ENCODE data around the gene TMEM218. TPM values are rescaled to one million over a fixed set of nuclear protein-coding genes. Genes with fewer than 3 reads are reported as not detected.

Gene TMEM218
- total and polyA plus RNA-seq, 2 donors (not counting 3 experiments of a cell fraction or from before 2014, with no cell fraction given), result 23.8 to 45.1 TPM

- no peaks in the 10 kb centered on the region for H3K9me3 ChIP-seq (replicated peaks; ENCODE audit: control insufficient read depth, insufficient read depth, low read length)
- H3K27me3 ChIP-seq (ENCODE audit: control insufficient read depth in 2 of 2, insufficient read depth in 2 of 2, low read length in 2 of 2), result no peaks in the 10 kb centered on the region
- H3K79me2 ChIP-seq (ENCODE audit: control insufficient read depth, insufficient read depth, low read length), result no peaks in the 10 kb centered on the region
- CTCF ChIA-PET, result interaction anchor here (1.0 to 1.4 kb wide), 2 partner anchors 11 to 62 kb away, joined by 3 to 5 read pairs; no protein-coding TSS in a partner anchor
- no TSS peak for BruUV-seq (replicated peaks)
- no peaks in the 10 kb centered on the region for H3K36me3 ChIP-seq (ENCODE audit: control insufficient read depth in 2 of 2, extremely low read depth in 1 of 2, insufficient read depth in 2 of 2, low read length in 2 of 2)
- H3K9me1 ChIP-seq (replicated peaks; ENCODE audit: control insufficient read depth, extremely low read depth, insufficient read depth, low read length), result no peaks in the 10 kb centered on the region
- no peak overlapping the region for H3K4me3 ChIP-seq (replicated peaks in 1 of 3; ENCODE audit: insufficient read depth in 1 of 3, low read depth in 1 of 3, low read length in 3 of 3)
- FAIRE-seq (no peak), DNase-seq (ENCODE audit: low read depth, low spot score) (no peak)
- intact Hi-C loops (cut with micrococcal nuclease) (no loop called here), dilution Hi-C loops (cut with MboI; ENCODE audit: extremely low pct_ligation_motif_present, low sequenced_read_pairs) (no loop called here)
- peaks cover 12% of the 10 kb centered on the region for H3K4me1 ChIP-seq (ENCODE audit: control insufficient read depth, extremely low read depth, insufficient read depth, low read length)
- no peak overlapping the region for H3K27ac ChIP-seq (ENCODE audit: insufficient read depth, low read depth, low read length)
- TF ChIP-seq GATA2 (IDR thresholded peaks at IDR 0.05; ENCODE audit: insufficient read depth, insufficient read length, low read depth, low read length) (no peak), POLR2A (IDR thresholded peaks at IDR 0.05; ENCODE audit: low read depth, low read length) (no peak), FOS (IDR thresholded peaks at IDR 0.05; ENCODE audit: borderline replicate concordance, insufficient read depth, low read length) (no peak), MAX (IDR thresholded peaks at IDR 0.05; ENCODE audit: insufficient read depth, insufficient read length) (no peak), MYC (IDR thresholded peaks at IDR 0.05; ENCODE audit: low read depth, low read length) (no peak), POLR2AphosphoS5 (IDR thresholded peaks at IDR 0.05; ENCODE audit: insufficient read depth, low read depth, low read length) (no peak), JUN (IDR thresholded peaks at IDR 0.05; ENCODE audit: borderline replicate concordance, insufficient read depth, insufficient read length, low read depth) (no peak), EZH2 (IDR thresholded peaks at IDR 0.05; ENCODE audit: borderline replicate concordance, low read depth, low read length, severe bottlenecking) (no peak), CTCF (IDR thresholded peaks at IDR 0.05; ENCODE audit: extremely low read depth in 1 of 2, insufficient read depth in 1 of 2, low read depth in 1 of 2, low read length in 2 of 2) (no peak)
- no peak overlapping the region for H2AFZ ChIP-seq (ENCODE audit: low read depth, low read length)
- no peaks in the 10 kb centered on the region for H4K20me1 ChIP-seq (replicated peaks; ENCODE audit: control insufficient read depth, extremely low read depth, insufficient read depth, low read length)
- no peak overlapping the region for H3K4me2 ChIP-seq (ENCODE audit: insufficient read depth, low read length)
- H3K9ac ChIP-seq (replicated peaks; ENCODE audit: extremely low read depth, insufficient read depth, low read length), result no peak overlapping the region
- POLR2A ChIA-PET, result no interaction called here
Measured at GRCh38 chr11:125079878-125080530, 31.4 kb downstream of the TMEM218 start.
